Stimulated activated CD8-positive, alpha-beta memory T cell treated with anti-CD3 and anti-CD28 coated beads, Interleukin-4, amount 100 ng/mL, for 1 hour (primary cell): ENCODE measurements around the gene CENPX.

Experiments
- DNase-seq, 2 donors: peaks; one replicate each; pipeline ENCODE4 v3.0.0-alpha.2; 2020; ENCODE audit warnings: low read depth in 2 of 2, low spot score in 1 of 2

CENPX gene

GRCh38 chr17:81999587-81999975, 23.1 kb downstream of the CENPX start:
- no peak for DNase-seq

DNA sequence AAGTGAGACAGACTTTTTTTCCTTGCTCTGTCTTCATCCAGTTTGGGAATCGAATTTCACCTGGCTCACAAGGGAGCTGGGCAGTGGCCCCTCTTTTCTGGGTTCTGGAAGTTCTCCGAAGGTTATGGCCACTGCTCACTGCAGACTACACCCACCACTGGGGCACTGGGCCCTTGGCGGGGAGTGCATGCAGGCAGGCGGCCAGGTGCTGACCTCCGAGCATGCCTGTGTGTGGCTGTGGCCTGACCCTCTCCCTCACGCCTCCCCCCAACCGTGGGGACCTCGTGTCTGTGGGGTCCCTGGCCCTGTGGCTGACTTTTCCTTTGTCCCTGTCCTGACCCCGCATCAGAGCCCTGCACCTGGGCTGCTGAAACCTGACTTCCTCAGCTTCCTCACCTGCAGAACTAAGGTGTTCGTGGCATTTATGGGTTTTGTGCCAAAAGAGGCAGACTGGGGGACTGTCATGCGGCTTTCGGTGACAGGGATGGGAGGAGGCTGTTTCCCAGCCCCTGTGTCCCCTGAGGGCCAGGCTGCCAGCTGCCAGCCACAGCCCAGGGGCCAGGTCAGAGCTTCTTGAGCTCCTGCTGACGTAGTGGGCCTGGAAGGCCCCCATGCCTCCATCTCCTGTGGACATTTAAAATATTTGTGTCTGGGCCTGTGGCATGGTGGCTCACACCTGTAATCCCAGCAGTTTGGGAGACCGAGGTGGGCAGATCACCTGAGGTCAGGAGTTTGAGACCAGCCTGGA, 23.8 kb downstream of the CENPX start:
- DNase-seq, result no peak

- no peak for DNase-seq
These were observed 24.5 kb downstream of the CENPX start for GRCh38 chr17:81998212-81998611.

- no peak for DNase-seq
These were observed 25.8 kb downstream of the CENPX start for GRCh38 chr17:81996757-81997441.

DNA sequence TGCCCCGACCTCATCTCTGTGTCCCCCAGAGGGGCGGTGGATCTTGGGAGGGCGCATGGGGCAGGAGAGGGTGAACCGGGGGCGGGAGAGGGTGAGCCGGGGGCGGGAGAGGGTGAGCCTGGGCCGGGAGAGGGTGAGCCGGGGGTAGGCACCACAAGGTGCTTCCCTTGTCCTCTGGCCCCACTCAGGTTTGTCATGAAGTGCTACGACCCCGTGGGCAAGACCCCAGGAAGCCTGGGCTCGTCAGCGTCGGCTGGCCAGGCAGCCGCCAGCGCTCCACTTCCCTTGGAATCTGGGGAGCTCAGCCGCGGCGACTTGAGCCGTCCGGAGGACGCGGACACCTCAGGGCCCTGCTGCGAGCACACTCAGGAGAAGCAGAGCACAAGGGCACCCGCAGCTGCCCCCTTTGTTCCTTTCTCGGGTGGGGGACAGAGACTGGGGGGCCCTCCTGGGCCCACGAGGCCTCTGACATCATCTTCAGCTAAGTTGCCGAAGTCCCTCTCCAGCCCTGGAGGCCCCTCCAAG, 26.4 kb downstream of the CENPX start:
- no peak for DNase-seq

DNA sequence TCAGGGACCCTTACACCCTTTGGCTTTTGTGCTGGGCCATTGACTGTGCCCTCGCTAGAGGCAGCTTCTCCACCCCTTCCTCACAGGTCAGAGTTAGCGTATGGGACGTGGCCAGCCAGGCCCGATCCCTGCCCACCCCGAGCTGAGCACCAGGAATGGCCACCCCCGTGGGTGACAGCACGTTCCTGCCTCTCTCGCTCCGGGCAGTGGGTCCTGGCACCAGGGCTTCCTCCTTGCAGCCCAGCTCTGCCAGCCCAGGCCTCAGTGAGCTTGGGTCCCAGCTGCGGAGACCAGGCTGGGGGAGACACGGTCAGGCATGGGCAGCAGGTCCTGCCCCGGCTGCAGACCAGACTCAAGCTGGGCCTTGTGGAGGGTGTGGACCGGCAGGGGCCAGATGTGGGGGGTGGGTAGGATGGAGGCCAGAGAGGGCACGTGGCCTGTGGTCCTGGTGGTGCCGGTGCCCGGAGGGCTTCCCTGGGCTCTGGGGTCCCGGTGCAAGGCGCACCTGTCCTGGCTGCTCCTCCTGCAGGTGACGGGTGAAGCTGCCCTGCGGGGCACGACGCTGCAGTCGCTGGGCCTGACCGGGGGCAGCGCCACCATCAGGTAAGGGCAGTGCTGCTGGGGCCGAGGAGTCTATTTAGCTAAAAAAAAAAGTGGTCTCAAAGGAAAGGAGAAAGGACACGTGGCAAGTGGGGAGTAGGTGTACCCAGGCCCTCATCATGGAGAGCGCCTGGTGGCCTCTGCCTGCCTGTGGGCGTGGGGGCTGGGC, 27.0 kb downstream of the CENPX start:
- no peak for DNase-seq

GRCh38 chr17:81994593-81995462, 27.9 kb downstream of the CENPX start:
- no peak for DNase-seq

DNA sequence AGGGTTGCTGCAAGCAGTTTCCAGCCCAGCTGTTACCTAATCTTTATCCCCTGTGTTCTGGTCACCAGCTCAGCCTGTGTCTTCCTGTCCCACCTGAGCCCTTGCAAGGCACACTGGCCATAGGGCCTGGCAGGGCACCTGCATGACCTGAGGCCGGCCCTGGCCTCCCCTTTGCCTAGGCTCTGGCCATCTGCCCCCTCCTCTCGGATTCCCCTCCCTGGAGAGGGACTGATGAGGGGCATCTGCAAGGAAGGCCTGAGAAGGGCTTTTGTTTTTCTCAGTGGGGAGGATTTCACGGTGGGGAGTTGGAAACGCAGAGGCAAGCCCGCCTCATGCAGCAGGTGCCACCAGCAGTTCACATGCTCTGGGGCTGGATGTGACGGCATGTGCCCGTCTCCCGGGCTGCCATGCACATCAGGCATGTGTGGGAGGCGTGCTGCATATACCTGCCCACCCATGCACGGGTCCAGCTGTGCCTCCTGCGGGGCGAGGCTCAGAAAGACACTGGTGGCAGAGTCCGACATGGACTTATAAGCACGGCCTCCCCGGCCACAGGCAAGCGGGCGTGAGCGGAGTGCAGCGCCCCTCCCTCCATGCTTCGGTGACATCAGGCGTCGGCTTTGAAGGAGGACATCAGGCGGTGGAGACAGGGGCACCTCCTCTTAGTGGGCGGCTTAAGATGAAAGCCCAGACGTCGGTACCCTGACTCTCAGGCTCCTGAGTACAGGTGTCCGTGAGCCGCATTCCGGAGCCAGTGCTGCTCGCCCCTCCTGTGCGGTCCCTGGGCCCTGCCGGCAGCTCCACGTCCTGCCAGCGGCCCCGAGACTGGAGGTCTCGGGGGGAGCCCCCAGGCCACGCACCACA, 28.7 kb downstream of the CENPX start:
- DNase-seq, result no peak

GRCh38 chr17:81992306-81993102, 30.2 kb downstream of the CENPX start:
- no peak for DNase-seq

DNA sequence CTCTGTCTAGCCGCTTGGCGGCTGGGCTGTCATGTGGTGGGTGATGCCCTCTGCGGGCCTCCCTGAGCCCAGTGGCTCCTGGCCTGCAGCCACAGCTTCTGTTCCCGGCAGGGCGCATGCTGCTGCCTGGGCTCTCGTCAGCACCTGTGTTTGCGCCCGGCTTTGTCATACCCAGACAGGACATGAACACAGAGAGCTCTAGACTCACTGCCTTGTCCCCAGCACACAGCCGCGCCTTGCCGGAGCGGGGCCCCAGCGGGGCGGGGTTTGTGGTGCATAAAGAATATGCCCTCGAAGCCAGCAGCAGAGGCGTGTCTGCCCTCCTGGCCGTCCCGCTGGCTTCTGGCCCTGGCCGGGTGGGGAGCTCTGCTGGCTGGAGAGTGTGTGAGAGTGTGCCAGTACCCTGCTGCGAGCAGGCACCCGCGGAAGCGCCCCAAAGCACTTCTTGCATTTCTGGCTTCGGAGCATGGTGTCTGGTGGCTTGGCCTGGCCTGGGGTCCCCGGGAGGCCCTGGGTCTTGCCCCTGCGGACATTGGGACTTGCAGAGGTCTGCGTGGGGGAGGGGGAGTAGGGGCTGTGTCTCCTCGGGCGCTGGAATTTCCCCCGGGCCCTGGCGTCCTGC, 30.9 kb downstream of the CENPX start:
- no peak for DNase-seq

GRCh38 chr17:81990836-81991683, 31.6 kb downstream of the CENPX start:
- no peak for DNase-seq

DNA sequence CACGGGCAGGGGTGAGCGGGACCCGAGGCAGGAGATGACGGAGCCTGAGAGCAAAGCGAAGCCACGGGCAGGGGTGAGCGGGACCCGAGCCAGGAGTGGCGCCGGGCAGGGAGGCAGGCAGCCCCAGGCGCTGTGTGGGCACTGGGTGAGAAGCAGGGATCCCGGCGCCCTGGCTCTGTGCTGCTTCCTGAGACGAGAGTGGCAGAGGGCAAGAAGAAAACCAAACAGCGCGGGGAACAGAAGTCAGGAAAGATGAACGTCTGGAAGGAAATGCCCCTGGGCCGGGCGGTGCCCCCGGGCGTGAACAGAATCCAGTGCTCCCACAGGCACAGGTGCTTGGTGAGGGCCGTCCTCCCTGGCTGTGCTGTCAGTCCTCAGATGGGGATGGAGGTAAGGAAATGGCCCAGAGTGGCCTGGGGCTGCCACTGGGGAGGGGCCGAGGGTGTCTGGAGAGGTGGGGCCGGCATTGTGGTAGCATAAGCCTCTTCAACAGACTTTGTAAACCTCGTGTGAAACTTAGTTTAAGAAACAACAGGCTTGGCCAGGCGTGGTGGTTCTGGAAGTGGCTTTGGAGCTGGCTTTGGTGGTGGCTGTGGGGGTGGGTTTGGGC, 35.4 kb downstream of the CENPX start:
- no peak for DNase-seq

GRCh38 chr17:81986606-81987005, 36.1 kb downstream of the CENPX start:
- no peak for DNase-seq

GRCh38 chr17:81984773-81985410, 37.8 kb downstream of the CENPX start:
- no peak for DNase-seq

DNA sequence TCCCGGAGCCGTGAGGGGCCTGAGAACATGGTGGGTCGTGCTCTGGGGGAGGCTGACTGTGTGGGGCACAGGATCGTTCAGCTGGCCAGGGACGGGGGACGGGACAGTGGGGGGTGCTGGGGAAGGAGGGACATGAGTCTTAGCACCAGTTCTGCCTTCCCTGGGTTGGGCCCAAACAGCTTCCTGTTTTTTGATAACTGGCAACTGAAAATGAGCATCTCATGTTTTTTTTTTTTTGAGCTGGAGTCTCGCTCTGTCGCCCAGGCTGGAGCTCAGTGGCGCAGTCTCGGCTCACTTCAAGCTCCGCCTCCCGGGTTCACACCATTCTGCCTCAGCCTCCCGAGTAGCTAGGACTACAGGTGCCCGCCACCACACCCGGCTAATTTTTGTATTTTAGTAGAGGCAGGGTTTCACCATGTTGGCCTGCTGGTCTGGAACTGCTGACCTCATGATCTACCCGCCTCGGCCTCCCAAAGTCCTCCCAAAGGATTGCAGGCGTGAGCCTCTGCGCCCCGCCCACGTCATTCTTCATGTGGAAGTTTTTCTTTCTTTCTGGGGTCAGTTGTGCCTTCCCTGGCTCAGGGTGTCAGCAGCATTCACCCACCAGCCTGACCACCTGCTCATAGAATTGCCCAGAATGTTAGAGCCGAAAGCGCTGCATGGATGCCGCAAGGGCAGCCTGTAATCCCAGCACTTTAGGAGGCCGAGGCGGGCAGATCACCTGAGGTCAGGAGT, 38.9 kb downstream of the CENPX start:
- DNase-seq, result no peak

GRCh38 chr17:81983011-81983638, 39.6 kb downstream of the CENPX start:
- DNase-seq, result no peak
